Cardiac muscle cell (in vitro differentiated cells and primary cell): ENCODE measurements around the gene BRI3BP. TPM values are rescaled to one million over a fixed set of nuclear protein-coding genes. Genes with fewer than 3 reads are reported as not detected.

Experiments used
- DNase-seq, 2 donors: peaks; one replicate each; pipeline versions ENCODE4 v3.0.0 to v3.0.0-alpha.2; 2010 to 2017; ENCODE audit warnings: low read depth in 1 of 2, low spot score in 1 of 2
- H3K27ac ChIP-seq: fragments of 200-600 bp; sonication (generic); 2 replicates; pipeline ENCODE4 v1.5.1; 2016
- H3K27me3 ChIP-seq: fragments of 200-600 bp; sonication (generic); 2 replicates; pipeline ENCODE4 v1.6.0; 2016; ENCODE audit warnings: control low read depth
- H3K36me3 ChIP-seq: fragments of 200-600 bp; sonication (generic); 2 replicates; pipeline ENCODE4 v1.5.1; 2016; ENCODE audit warnings: control low read depth
- H3K4me1 ChIP-seq: fragments of 200-600 bp; sonication (generic); 2 replicates; pipeline ENCODE4 v1.8.1; 2017; ENCODE audit warnings: low read depth, mild to moderate bottlenecking, mixed run types
- H3K4me3 ChIP-seq: fragments of 200-600 bp; sonication (generic); 2 replicates; pipeline ENCODE4 v1.5.1; 2016; ENCODE audit warnings: mild to moderate bottlenecking
- H3K9me3 ChIP-seq: fragments of 200-600 bp; sonication (generic); 2 replicates; pipeline ENCODE4 v1.5.1; 2017; ENCODE audit warnings: low read depth, mild to moderate bottlenecking, control low read depth
- CTCF ChIP-seq: IDR thresholded peaks from 2 replicates; pipeline ENCODE4 v1.5.1; 2012; ENCODE audit warnings: low read depth, mild to moderate bottlenecking, low read length
- polyA plus RNA-seq: library from polyadenylated mRNA; unstranded; fragments of >200 nt; fragmentation: Nextera tagmentation; extraction: Ambion mirVana; gene quantifications from 2 replicates; pipeline ENCODE4 v1.2.1, GENCODE V29; 2016
- total RNA-seq: library from RNA; depleted of rRNA; stranded (reverse); fragments of >200 nt; gene quantifications from 2 replicates; pipeline ENCODE4 v1.2.3, GENCODE V29; 2016

BRI3BP gene
- total and polyA plus RNA-seq, 2 experiments from 2014 or later: 3.5 to 4.3 TPM

- Histone ChIP-seq H3K27me3 (no peaks in the 10 kb centered on the region), H3K4me3 (no peak overlapping the region), H3K4me1 (no peaks in the 10 kb centered on the region), H3K36me3 (no peaks in the 10 kb centered on the region), H3K27ac (no peak overlapping the region), H3K9me3 (no peaks in the 10 kb centered on the region)
- DNase-seq: no peak
- TF ChIP-seq CTCF: no peak
Observed at GRCh38 chr12:125015680-125016310, 22.4 kb downstream of the BRI3BP start.

- Histone ChIP-seq H3K9me3 (no peaks in the 10 kb centered on the region), H3K27ac (no peak overlapping the region), H3K27me3 (no peaks in the 10 kb centered on the region), H3K36me3 (no peaks in the 10 kb centered on the region), H3K4me1 (no peaks in the 10 kb centered on the region), H3K4me3 (no peak overlapping the region)
- no peak for DNase-seq
- TF ChIP-seq CTCF: no peak
Observed at GRCh38 chr12:125017801-125018200, 24.4 kb downstream of the BRI3BP start.

- H3K36me3 ChIP-seq: no peaks in the 10 kb centered on the region
- no peaks in the 10 kb centered on the region for H3K4me1 ChIP-seq
- no peak overlapping the region for H3K27ac ChIP-seq
- TF ChIP-seq CTCF: no peak
- H3K27me3 ChIP-seq: no peaks in the 10 kb centered on the region
- no peak overlapping the region for H3K4me3 ChIP-seq
- no peaks in the 10 kb centered on the region for H3K9me3 ChIP-seq
- no peak for DNase-seq
Observed at GRCh38 chr12:125018356-125018755, 24.9 kb downstream of the BRI3BP start.

GRCh38 chr12:125021096-125021495 is 27.7 kb downstream of the BRI3BP start:
- Histone ChIP-seq H3K4me3 (no peak overlapping the region), H3K9me3 (no peaks in the 10 kb centered on the region), H3K27me3 (no peaks in the 10 kb centered on the region), H3K36me3 (no peaks in the 10 kb centered on the region), H3K4me1 (no peaks in the 10 kb centered on the region), H3K27ac (no peak overlapping the region)
- DNase-seq: no peak
- no peak for TF ChIP-seq CTCF

- H3K9me3 ChIP-seq: no peaks in the 10 kb centered on the region
- no peak overlapping the region for H3K27ac ChIP-seq
- no peaks in the 10 kb centered on the region for H3K4me1 ChIP-seq
- H3K27me3 ChIP-seq: no peaks in the 10 kb centered on the region
- no peak for TF ChIP-seq CTCF
- no peaks in the 10 kb centered on the region for H3K36me3 ChIP-seq
- no peak for DNase-seq
- no peak overlapping the region for H3K4me3 ChIP-seq
Observed at GRCh38 chr12:125021771-125022170, 28.3 kb downstream of the BRI3BP start.
